Osteoblast (primary cell): ENCODE results near the gene KCNIP3. TPM values are rescaled to one million over a fixed set of nuclear protein-coding genes. Genes with fewer than 3 reads are reported as not detected.

Source experiments
- DNase-seq: peaks from one replicate; pipeline ENCODE4 v3.0.0; 2011; ENCODE audit warnings: low spot score, mixed read lengths; ENCODE audit not compliant: insufficient read length; ENCODE audit errors: missing footprints
- H2AFZ ChIP-seq: 2 replicates; pipeline ENCODE4 v1.6.0; 2011; ENCODE audit warnings: mild to moderate bottlenecking, low read length
- H3K27ac ChIP-seq: 2 replicates; pipeline ENCODE4 v1.5.1; 2011; ENCODE audit warnings: mild to moderate bottlenecking, low read depth, low read length, moderate library complexity
- H3K27me3 ChIP-seq: 2 replicates; pipeline ENCODE4 v1.6.0; 2012; ENCODE audit warnings: mild to moderate bottlenecking, control low read depth, inconsistent platforms, low read length, moderate library complexity; ENCODE audit not compliant: insufficient read depth
- H3K36me3 ChIP-seq: 2 replicates; pipeline ENCODE4 v1.5.1; 2011; ENCODE audit warnings: mild to moderate bottlenecking, low read length, control low read depth, moderate library complexity; ENCODE audit not compliant: insufficient read depth
- H3K4me1 ChIP-seq: 2 replicates; pipeline ENCODE4 v1.5.1; 2011; ENCODE audit warnings: mild to moderate bottlenecking, low read length, control low read depth, moderate library complexity; ENCODE audit not compliant: insufficient read depth
- H3K4me2 ChIP-seq: 2 replicates; pipeline ENCODE4 v1.6.0; 2011; ENCODE audit warnings: mild to moderate bottlenecking, low read length; ENCODE audit not compliant: insufficient read depth
- H3K4me3 ChIP-seq: fragments of 200-600 bp; sonication (generic); 3 replicates; pipeline ENCODE4 v1.5.1; 2012; ENCODE audit warnings: mild to moderate bottlenecking, low read length, inconsistent platforms; ENCODE audit not compliant: insufficient read depth
- H3K79me2 ChIP-seq: 2 replicates; pipeline ENCODE4 v1.6.0; 2012; ENCODE audit warnings: mild to moderate bottlenecking, low read length, control low read depth, inconsistent platforms; ENCODE audit not compliant: insufficient read depth
- H3K9me3 ChIP-seq: 2 replicates; pipeline ENCODE4 v1.5.1; 2011; ENCODE audit warnings: low read depth, low read length, control low read depth
- H4K20me1 ChIP-seq: 2 replicates; pipeline ENCODE4 v1.6.0; 2012; ENCODE audit warnings: mild to moderate bottlenecking, low read length, control low read depth; ENCODE audit not compliant: insufficient read depth
- total RNA-seq: library from RNA; depleted of rRNA; stranded (reverse); fragments of >200 nt; gene quantifications from 2 replicates; pipeline ENCODE4 v1.2.3, GENCODE V29; 2012
- TF ChIP-seq, protein P1 (sequence below): IDR thresholded peaks from 2 replicates; pipeline ENCODE4 v1.5.1; 2011; ENCODE audit warnings: mild to moderate bottlenecking, low read depth, low read length, moderate library complexity; ENCODE audit errors: extremely low read depth

KCNIP3 gene
- total RNA-seq, 1 donor: under 0.01 TPM

DNA sequence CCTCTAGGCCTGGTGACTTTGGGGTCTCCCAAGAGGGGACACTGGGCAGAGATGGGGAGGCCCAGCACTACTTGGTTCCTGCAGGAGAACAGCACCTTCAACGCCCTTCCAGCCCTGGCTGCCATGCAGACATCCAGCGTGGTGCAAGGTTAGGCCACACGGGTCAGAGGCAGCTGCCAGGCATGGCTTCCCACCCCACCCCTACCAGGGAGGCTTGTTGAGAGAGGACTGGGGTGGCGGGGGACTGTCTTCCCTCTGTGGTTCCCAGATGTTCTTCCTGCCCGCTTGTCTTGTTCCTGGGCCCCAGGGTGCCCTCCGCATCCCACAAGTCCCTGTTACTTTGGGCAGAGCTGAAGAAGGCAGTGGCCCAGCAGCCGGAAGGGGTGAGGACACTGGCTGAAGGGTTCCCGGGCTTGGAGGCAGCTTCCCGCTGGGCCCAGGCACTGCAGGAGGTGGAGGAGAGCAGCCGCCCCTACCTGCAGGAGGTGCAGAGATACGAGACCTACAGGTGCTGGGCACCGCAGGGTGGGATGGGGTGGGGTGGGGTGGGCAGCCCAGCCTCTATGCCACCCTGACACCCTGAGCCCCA, 18.4 kb upstream of the KCNIP3 start:
- Histone ChIP-seq H3K27ac (no peak overlapping the region), H3K36me3 (no peaks in the 10 kb centered on the region), H3K4me3 (no peak overlapping the region), H3K79me2 (no peaks in the 10 kb centered on the region), H3K4me2 (no peak overlapping the region), H3K4me1 (peaks cover 5% of the 10 kb centered on the region), H2AFZ (no peak overlapping the region), H4K20me1 (no peaks in the 10 kb centered on the region), H3K27me3 (no peaks in the 10 kb centered on the region), H3K9me3 (no peaks in the 10 kb centered on the region)
- TF ChIP-seq, protein P1, sequence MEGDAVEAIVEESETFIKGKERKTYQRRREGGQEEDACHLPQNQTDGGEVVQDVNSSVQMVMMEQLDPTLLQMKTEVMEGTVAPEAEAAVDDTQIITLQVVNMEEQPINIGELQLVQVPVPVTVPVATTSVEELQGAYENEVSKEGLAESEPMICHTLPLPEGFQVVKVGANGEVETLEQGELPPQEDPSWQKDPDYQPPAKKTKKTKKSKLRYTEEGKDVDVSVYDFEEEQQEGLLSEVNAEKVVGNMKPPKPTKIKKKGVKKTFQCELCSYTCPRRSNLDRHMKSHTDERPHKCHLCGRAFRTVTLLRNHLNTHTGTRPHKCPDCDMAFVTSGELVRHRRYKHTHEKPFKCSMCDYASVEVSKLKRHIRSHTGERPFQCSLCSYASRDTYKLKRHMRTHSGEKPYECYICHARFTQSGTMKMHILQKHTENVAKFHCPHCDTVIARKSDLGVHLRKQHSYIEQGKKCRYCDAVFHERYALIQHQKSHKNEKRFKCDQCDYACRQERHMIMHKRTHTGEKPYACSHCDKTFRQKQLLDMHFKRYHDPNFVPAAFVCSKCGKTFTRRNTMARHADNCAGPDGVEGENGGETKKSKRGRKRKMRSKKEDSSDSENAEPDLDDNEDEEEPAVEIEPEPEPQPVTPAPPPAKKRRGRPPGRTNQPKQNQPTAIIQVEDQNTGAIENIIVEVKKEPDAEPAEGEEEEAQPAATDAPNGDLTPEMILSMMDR: no peak
- peak; percentile 56 for DNase-seq

DNA sequence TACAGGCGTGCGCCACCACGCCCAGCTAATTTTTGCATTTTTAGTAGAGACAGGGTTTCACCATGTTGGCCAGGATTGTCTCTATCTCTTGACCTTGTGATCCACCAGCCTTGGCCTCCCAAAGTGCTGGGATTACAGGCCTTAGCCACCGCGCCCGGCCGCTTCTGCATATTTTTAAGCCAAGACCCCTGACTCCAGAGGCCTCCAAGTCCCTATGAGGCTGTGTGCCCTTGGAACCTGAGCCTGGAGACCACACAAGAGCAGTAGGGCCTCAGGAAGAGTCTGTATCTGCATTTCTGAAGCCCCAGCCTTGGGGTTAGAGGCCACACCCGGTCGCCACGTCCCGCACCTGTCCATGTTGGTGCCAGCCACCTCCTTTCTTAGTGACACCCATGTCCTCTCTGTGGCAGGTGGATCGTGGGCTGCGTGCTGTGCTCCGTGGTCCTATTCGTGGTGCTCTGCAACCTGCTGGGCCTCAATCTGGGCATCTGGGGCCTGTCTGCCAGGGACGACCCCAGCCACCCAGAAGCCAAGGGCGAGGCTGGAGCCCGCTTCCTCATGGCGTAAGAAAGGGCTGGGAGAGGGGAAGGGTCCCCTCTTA, 17.6 kb upstream of the KCNIP3 start:
- H3K27ac ChIP-seq: no peak overlapping the region
- no peaks in the 10 kb centered on the region for H3K9me3 ChIP-seq

DNA sequence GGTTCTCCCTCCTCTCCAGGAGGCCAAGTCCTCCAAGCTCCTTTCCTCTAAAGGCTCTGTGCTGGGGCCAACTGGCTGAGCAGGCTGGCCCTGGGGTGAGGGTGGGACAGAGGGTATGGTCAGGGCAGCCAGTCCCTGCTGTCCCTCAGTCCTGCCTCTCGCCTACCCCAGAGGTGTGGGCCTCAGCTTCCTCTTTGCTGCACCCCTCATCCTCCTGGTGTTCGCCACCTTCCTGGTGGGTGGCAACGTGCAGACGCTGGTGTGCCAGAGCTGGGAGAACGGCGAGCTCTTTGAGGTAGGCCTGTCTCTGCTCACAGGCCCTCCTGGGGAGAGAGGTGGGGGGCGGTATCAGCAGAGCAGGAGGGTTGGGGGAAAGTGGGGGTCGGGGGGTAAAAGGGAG, 16.1 kb upstream of the KCNIP3 start:
- H3K4me1 ChIP-seq: peaks cover 5% of the 10 kb centered on the region
- no peak overlapping the region for H2AFZ ChIP-seq
- no peak overlapping the region for H3K4me3 ChIP-seq
- no peaks in the 10 kb centered on the region for H3K9me3 ChIP-seq
- no peaks in the 10 kb centered on the region for H4K20me1 ChIP-seq
- no peaks in the 10 kb centered on the region for H3K36me3 ChIP-seq
- peak; percentile 11 for DNase-seq
- TF ChIP-seq, protein P1: no peak
- no peaks in the 10 kb centered on the region for H3K27me3 ChIP-seq
- no peak overlapping the region for H3K4me2 ChIP-seq
- no peak overlapping the region for H3K27ac ChIP-seq
- H3K79me2 ChIP-seq: no peaks in the 10 kb centered on the region

More for the DNA sequence above, 17.6 kb upstream of the KCNIP3 start:
- H3K27me3 ChIP-seq: no peaks in the 10 kb centered on the region
- peak; percentile 75 for DNase-seq
- no peaks in the 10 kb centered on the region for H3K36me3 ChIP-seq
- H3K79me2 ChIP-seq: no peaks in the 10 kb centered on the region
- H3K4me1 ChIP-seq: peaks cover 5% of the 10 kb centered on the region
- no peaks in the 10 kb centered on the region for H4K20me1 ChIP-seq
- TF ChIP-seq, protein P1: no peak
- H2AFZ ChIP-seq: no peak overlapping the region
- no peak overlapping the region for H3K4me2 ChIP-seq
- H3K4me3 ChIP-seq: no peak overlapping the region

DNA sequence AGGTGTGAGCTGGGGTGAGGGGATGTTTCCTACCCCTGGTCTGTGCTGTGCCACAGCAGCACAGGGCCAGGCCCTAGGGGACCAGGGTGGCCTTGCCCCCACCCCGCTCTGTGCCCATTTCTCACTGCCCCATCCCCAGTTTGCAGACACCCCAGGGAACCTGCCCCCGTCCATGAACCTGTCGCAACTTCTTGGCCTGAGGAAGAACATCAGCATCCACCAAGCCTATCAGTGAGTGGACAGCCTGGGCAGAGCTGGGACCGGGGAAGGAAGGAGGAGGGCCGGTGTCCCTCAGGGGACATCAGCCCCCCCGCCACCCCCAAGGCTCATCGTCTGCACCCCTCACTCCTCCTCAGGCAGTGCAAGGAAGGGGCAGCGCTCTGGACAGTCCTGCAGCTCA, 15.4 kb upstream of the KCNIP3 start:
- H3K36me3 ChIP-seq: no peaks in the 10 kb centered on the region
- H3K79me2 ChIP-seq: no peaks in the 10 kb centered on the region
- TF ChIP-seq, protein P1: no peak
- peak; percentile 56 for DNase-seq
- H3K4me3 ChIP-seq: no peak overlapping the region
- H3K9me3 ChIP-seq: no peaks in the 10 kb centered on the region
- no peak overlapping the region for H3K4me2 ChIP-seq
- H3K27me3 ChIP-seq: no peaks in the 10 kb centered on the region
- no peaks in the 10 kb centered on the region for H4K20me1 ChIP-seq
- H3K4me1 ChIP-seq: peaks cover 5% of the 10 kb centered on the region
- no peak overlapping the region for H2AFZ ChIP-seq
- no peak overlapping the region for H3K27ac ChIP-seq
